HG03103 (cell line): ENCODE data around the gene PDZRN3.

Experiments used
- ATAC-seq: cut with Tn5 transposase; IDR thresholded peaks from one replicate; pipeline ENCODE4 v1.9.1; 2021; ENCODE audit warnings: low read depth; ENCODE audit not compliant: unreplicated experiment

PDZRN3 gene

GRCh38 chr3:73499787-73500186 lies 125.0 kb downstream of the PDZRN3 start:
- peak; percentile 50 for ATAC-seq

GRCh38 chr3:73498764-73499622 lies 125.7 kb downstream of the PDZRN3 start:
- peak; percentile 37 for ATAC-seq

GRCh38 chr3:73497646-73498406 lies 126.9 kb downstream of the PDZRN3 start:
- no peak for ATAC-seq

GRCh38 chr3:73493543-73494308 lies 131.0 kb downstream of the PDZRN3 start:
- no peak for ATAC-seq

- ATAC-seq: no peak
Observed at GRCh38 chr3:73492186-73492585, 132.6 kb downstream of the PDZRN3 start.

- no peak for ATAC-seq
Observed at GRCh38 chr3:73491287-73491662, 133.5 kb downstream of the PDZRN3 start.

- no peak for ATAC-seq
Observed at GRCh38 chr3:73490453-73491286, 134.1 kb downstream of the PDZRN3 start.

- ATAC-seq: no peak
Observed at GRCh38 chr3:73485877-73486330, 138.8 kb downstream of the PDZRN3 start.

GRCh38 chr3:73484656-73485248 lies 140.0 kb downstream of the PDZRN3 start:
- ATAC-seq: peak; percentile 81

GRCh38 chr3:73481888-73482287 lies 142.9 kb downstream of the PDZRN3 start:
- no peak for ATAC-seq

GRCh38 chr3:73480187-73480672 lies 144.5 kb downstream of the PDZRN3 start:
- ATAC-seq: no peak

GRCh38 chr3:73479325-73479724 lies 145.4 kb downstream of the PDZRN3 start:
- ATAC-seq: no peak

GRCh38 chr3:73478858-73479257 lies 145.9 kb downstream of the PDZRN3 start:
- ATAC-seq: no peak

- ATAC-seq: no peak
Observed at GRCh38 chr3:73475717-73476116, 149.0 kb downstream of the PDZRN3 start.

- no peak for ATAC-seq
Observed at GRCh38 chr3:73475175-73475574, 149.6 kb downstream of the PDZRN3 start.

- ATAC-seq: no peak
Observed at GRCh38 chr3:73474619-73475018, 150.1 kb downstream of the PDZRN3 start.

GRCh38 chr3:73473898-73474416 lies 150.8 kb downstream of the PDZRN3 start:
- ATAC-seq: no peak

- no peak for ATAC-seq
Observed at GRCh38 chr3:73473181-73473897, 151.4 kb downstream of the PDZRN3 start.
